K562 (cell line): ENCODE measurements around the gene HMCN2. TPM values are rescaled to one million over a fixed set of nuclear protein-coding genes. Genes with fewer than 3 reads are reported as not detected.

Source experiments
- ATAC-seq: fragments of 200-7000 bp; cut with Tn5 transposase; 3 replicates; pipeline ENCODE4 v1.9.1; 2020; ENCODE audit warnings: moderate library complexity
- BruUV-seq: library from RNA; stranded (reverse); fragments of 400-500 nt; replicated peaks from 2 replicates; lab custom pipeline; 2021; lab: Mats Ljungman, UMichigan
- CTCF ChIA-PET: fragments of 300-600 bp; formaldehyde crosslinking; extraction: SDS; loops from one replicate; lab custom pipeline; 2021; ENCODE audit warnings: low intra/inter-chr PET ratio; lab: Yijun Ruan, JAX
- POLR2A ChIA-PET: fragments of 300-600, 350-650 bp; sonication (Branson Sonifier 250); formaldehyde crosslinking; extraction: SDS; loops from one replicate; lab custom pipeline; 2021; ENCODE audit warnings: antibody characterized with exemption, inconsistent platforms; lab: Yijun Ruan, JAX
- DNase-seq, 4 experiments: peaks; one replicate each; pipeline versions ENCODE4 v3.0.0 to v3.0.0-alpha.2; 2011 to 2018; ENCODE audit warnings: low spot score in 3 of 4, mixed read lengths in 3 of 4; ENCODE audit errors: extremely low read depth in 1 of 4
- FAIRE-seq: peaks from 2 replicates; lab custom pipeline; 2011; peaks lifted over from hg19 to GRCh38; lab: Jason Lieb, UNC
- H2AFZ ChIP-seq: 2 replicates; pipeline ENCODE4 v1.6.0; 2011; ENCODE audit warnings: low read depth, low read length, control low read depth, inconsistent platforms
- H3K27ac ChIP-seq: fragments of 200-600 bp; 3 replicates; pipeline ENCODE4 v1.8.0; 2011; ENCODE audit warnings: low read depth, mild to moderate bottlenecking, control low read depth, inconsistent platforms, low read length, moderate library complexity, mixed read lengths; ENCODE audit errors: extremely low read depth
- H3K27me3 ChIP-seq, 2 experiments: fragments of 300-600 bp in 1 of 2; 2 replicates in 1 of 2; 3 replicates in 1 of 2; pipeline versions ENCODE4 v1.6.0 to v1.8.0; 2011; ENCODE audit warnings: inconsistent platforms in 2 of 2, low read length in 2 of 2, mild to moderate bottlenecking in 1 of 2, mixed read lengths in 1 of 2, moderate library complexity in 1 of 2; ENCODE audit not compliant: control insufficient read depth in 2 of 2, insufficient read depth in 2 of 2
- H3K36me3 ChIP-seq: fragments of 300-600 bp; 3 replicates; pipeline ENCODE4 v1.8.0; 2011; ENCODE audit warnings: mild to moderate bottlenecking, low read length, inconsistent platforms; ENCODE audit not compliant: control insufficient read depth, insufficient read depth
- H3K4me1 ChIP-seq, 2 experiments: fragments of 200-600 bp in 1 of 2; replicated peaks in 1 of 2; 2 replicates in 1 of 2; 3 replicates in 1 of 2; pipeline versions ENCODE4 v1.5.1 to v1.8.0; 2011; ENCODE audit warnings: inconsistent platforms in 2 of 2, low read length in 2 of 2, mild to moderate bottlenecking in 1 of 2, mixed read lengths in 1 of 2, moderate library complexity in 1 of 2; ENCODE audit not compliant: control insufficient read depth in 2 of 2, insufficient read depth in 2 of 2
- H3K4me2 ChIP-seq: 2 replicates; pipeline ENCODE4 v1.6.1; 2011; ENCODE audit warnings: low read length, control low read depth, inconsistent platforms, mixed read lengths; ENCODE audit not compliant: insufficient read depth
- H3K4me3 ChIP-seq: fragments of 200-600 bp; sonication (generic), shearing (Covaris generic); 2 replicates; pipeline ENCODE4 v1.5.1; 2016; ENCODE audit warnings: control low read depth, inconsistent platforms
- H3K79me2 ChIP-seq: fragments of 200-600 bp; 3 replicates; pipeline ENCODE4 v1.8.0; 2011; ENCODE audit warnings: low read length, inconsistent platforms; ENCODE audit not compliant: control insufficient read depth, insufficient read depth
- H3K9ac ChIP-seq, 2 experiments: 2 replicates each; pipeline versions ENCODE4 v1.6.0 to v1.6.1; 2011; ENCODE audit warnings: low read depth in 2 of 2, low read length in 2 of 2, control low read depth in 1 of 2, inconsistent platforms in 1 of 2, mild to moderate bottlenecking in 1 of 2, mixed read lengths in 1 of 2; ENCODE audit not compliant: insufficient read depth in 1 of 2
- H3K9me1 ChIP-seq: one replicate; pipeline ENCODE4 v1.6.0; 2011; ENCODE audit warnings: inconsistent platforms, mild to moderate bottlenecking, low read length, moderate library complexity; ENCODE audit not compliant: control insufficient read depth, insufficient read depth
- H3K9me3 ChIP-seq: replicated peaks from 2 replicates; pipeline ENCODE4 v1.5.1; 2011; ENCODE audit warnings: low read depth, low read length, inconsistent platforms; ENCODE audit not compliant: control insufficient read depth, insufficient read depth
- H4K20me1 ChIP-seq: replicated peaks from 2 replicates; pipeline ENCODE4 v1.6.1; 2011; ENCODE audit warnings: low read length, inconsistent platforms, mixed read lengths; ENCODE audit not compliant: control insufficient read depth, insufficient read depth
- ARID3A ChIP-seq: IDR thresholded peaks from 2 replicates; pipeline ENCODE4 v1.6.1; 2012; ENCODE audit warnings: low read depth, low read length, improper control_type of control experiment, borderline replicate concordance
- ATF4 ChIP-seq: fragments of 450-650 bp; formaldehyde crosslinking; IDR thresholded peaks from 2 replicates; pipeline ENCODE4 v1.4.0; 2022; ENCODE audit warnings: mild to moderate bottlenecking, moderate library complexity
- BRCA1 ChIP-seq, 2 experiments: fragments of 450-650 bp in 1 of 2; sonication (generic) in 1 of 2; formaldehyde crosslinking in 1 of 2; IDR thresholded peaks; 2 replicates each; pipeline versions ENCODE4 v1.5.0 to v1.6.1; 2017 to 2020; ENCODE audit warnings: mild to moderate bottlenecking in 1 of 2, missing genetic modification reagents in 1 of 2
- CTBP1 ChIP-seq: fragments of 450-650 bp; IDR thresholded peaks from 2 replicates; pipeline ENCODE4 v1.6.1; 2016; ENCODE audit warnings: borderline replicate concordance
- FIP1L1 ChIP-seq: fragments of 200-400 bp; formaldehyde crosslinking; IDR thresholded peaks from 2 replicates; pipeline ENCODE4 v1.6.1; 2018; ENCODE audit warnings: mild to moderate bottlenecking, low read depth, low read length; ENCODE audit not compliant: poor library complexity, severe bottlenecking
- FOXJ3 ChIP-seq: sonication (generic); formaldehyde crosslinking; IDR thresholded peaks from 2 replicates; pipeline ENCODE4 v1.4.0; 2020; ENCODE audit warnings: mild to moderate bottlenecking, missing genetic modification reagents
- HDAC6 ChIP-seq: IDR thresholded peaks from 2 replicates; pipeline ENCODE4 v1.6.1; 2012; ENCODE audit warnings: low read depth, mild to moderate bottlenecking, control low read depth, inconsistent platforms, low read length, moderate library complexity
- MCM5 ChIP-seq: fragments of 450-650 bp; IDR thresholded peaks from 2 replicates; pipeline ENCODE4 v1.6.1; 2016; ENCODE audit warnings: low read depth
- MYBL2 ChIP-seq, 2 experiments: fragments of 450-650 bp in 1 of 2; sonication (generic) in 1 of 2; formaldehyde crosslinking in 1 of 2; IDR thresholded peaks; 2 replicates each; pipeline versions ENCODE4 v1.6.1 to v1.8.1; 2017 to 2022; ENCODE audit warnings: borderline replicate concordance in 1 of 2, inconsistent platforms in 1 of 2, low read depth in 1 of 2, mild to moderate bottlenecking in 1 of 2, missing genetic modification reagents in 1 of 2, moderate library complexity in 1 of 2
- POLR3A ChIP-seq: IDR thresholded peaks from 2 replicates; pipeline ENCODE4 v1.6.1; 2011; ENCODE audit warnings: borderline replicate concordance, mild to moderate bottlenecking, moderate library complexity; ENCODE audit not compliant: insufficient read length, insufficient read depth; ENCODE audit errors: extremely low read depth
- POU5F1 ChIP-seq: fragments of 150-350 bp; IDR thresholded peaks from 2 replicates; pipeline ENCODE4 v1.6.1; 2014; ENCODE audit warnings: borderline replicate concordance, low read length, low read depth, mild to moderate bottlenecking; ENCODE audit not compliant: partially characterized antibody
- PTTG1 ChIP-seq: fragments of 450-650 bp; IDR thresholded peaks from 2 replicates; pipeline ENCODE4 v1.6.1; 2016; ENCODE audit warnings: low read depth, mild to moderate bottlenecking, missing genetic modification characterization, missing compliant biosample characterization
- RFX5 ChIP-seq: IDR thresholded peaks from 2 replicates; pipeline ENCODE4 v1.6.1; 2011; ENCODE audit warnings: low read depth, mild to moderate bottlenecking, improper control_type of control experiment, low read length
- SNIP1 ChIP-seq: fragments of 450-650 bp; IDR thresholded peaks from 2 replicates; pipeline ENCODE4 v1.7.1; 2017; ENCODE audit warnings: low read depth, mild to moderate bottlenecking
- TAF15 ChIP-seq: fragments of 200-400 bp; formaldehyde crosslinking; IDR thresholded peaks from 2 replicates; pipeline ENCODE4 v1.6.1; 2017; ENCODE audit warnings: mild to moderate bottlenecking, low read depth, low read length, moderate library complexity
- XRCC3 ChIP-seq: fragments of 450-650 bp; IDR thresholded peaks from 2 replicates; pipeline ENCODE4 v1.6.1; 2017; ENCODE audit warnings: mild to moderate bottlenecking, moderate library complexity
- ZBTB26 ChIP-seq: fragments of 450-650 bp; formaldehyde crosslinking; IDR thresholded peaks from 2 replicates; pipeline ENCODE4 v1.4.0; 2022; ENCODE audit warnings: missing genetic modification characterization
- ZFP36 ChIP-seq: fragments of 150-350 bp; IDR thresholded peaks from 2 replicates; pipeline ENCODE4 v1.6.1; 2018; ENCODE audit warnings: low read length, low read depth; ENCODE audit not compliant: partially characterized antibody
- ZNF217 ChIP-seq: sonication (generic); formaldehyde crosslinking; IDR thresholded peaks from 2 replicates; pipeline ENCODE4 v1.8.0; 2022; ENCODE audit warnings: mild to moderate bottlenecking, missing genetic modification reagents
- ZNF24 ChIP-seq: fragments of 450-650 bp; IDR thresholded peaks from 2 replicates; pipeline ENCODE4 v1.6.1; 2016
- WGBS: fragments of 100-300 bp; shearing (Covaris generic); methylation state at CpG from one replicate; pipeline ENCODE4 v1.1.6; 2016; ENCODE audit warnings: low coverage, mixed read lengths; ENCODE audit not compliant: insufficient coverage; ENCODE audit errors: missing lambda C conversion rate; 5-methylcytosine and 5-hydroxymethylcytosine counted together
- in situ Hi-C: fragments of 300-500 bp; cut with MboI; formaldehyde crosslinking; loops from 4 replicates; pipeline ENCODE4 v1.15.0; 2018; ENCODE audit warnings: inconsistent platforms, mixed read lengths
- intact Hi-C: fragments of 100-400 bp; cut with micrococcal nuclease; formaldehyde crosslinking; loops from 2 replicates; pipeline ENCODE4 v1.14.2; 2022
- polyA plus RNA-seq, 8 experiments: library from polyadenylated mRNA; depleted of rRNA in 4 of 8; stranded (reverse) in 5 of 8; unstranded in 3 of 8; fragments of >200 nt; fragmentation: Nextera tagmentation in 2 of 8; fragmentation: Illumina TruSeq in 1 of 8; extraction: Ambion mirVana in 2 of 8; extraction: Trizol in 1 of 8; gene quantifications; 2 replicates each; pipeline versions ENCODE4 v1.2.1 to v1.2.3, GENCODE V29; 2011 to 2014; ENCODE audit warnings: inconsistent platforms in 1 of 8, missing spikeins in 1 of 8
- total RNA-seq, 7 experiments: library from RNA; depleted of rRNA in 6 of 7; stranded (reverse); fragments of >200 nt in 6 of 7; fragmentation: Illumina TruSeq in 2 of 7; extraction: Trizol in 2 of 7; gene quantifications; 2 replicates each; pipeline versions ENCODE4 v1.2.1 to v1.2.3, GENCODE V29; 2011 to 2021; ENCODE audit warnings: low replicate concordance in 1 of 7

Gene HMCN2
- total and polyA plus RNA-seq, 9 of the 15 experiments (the other 6 are each of a cell fraction or from before 2014, with no cell fraction given), result 0.01 TPM; not detected in 8

- Histone ChIP-seq H3K79me2 (no peaks in the 10 kb centered on the region), H3K9me3 (peaks cover 3% of the 10 kb centered on the region; the same call in 1 of the 2 replicates), H3K27ac (no peak overlapping the region), H3K4me1 (peaks cover 0 to 47% of the 10 kb centered on the region in 2 experiments; a peak in 2 of 5 replicates), H3K27me3 (peaks cover 25 to 89% of the 10 kb centered on the region in 2 experiments; a peak in 4 of 5 replicates)
- ATAC-seq (no peak), FAIRE-seq (no peak)
- no peak for TF ChIP-seq TAF15
- TF ChIP-seq POLR3A, result no peak
- TF ChIP-seq MCM5, result no peak
- TF ChIP-seq RFX5, result no peak
- no peak for TF ChIP-seq HDAC6
- no peak for TF ChIP-seq FIP1L1
- TF ChIP-seq MYBL2 (IDR thresholded peaks at IDR 0.05; ENCODE audit: low read depth), result no peak
- no peak for TF ChIP-seq MYBL2 (CRISPR knock-in tag; IDR thresholded peaks at IDR 0.05; ENCODE audit: borderline replicate concordance)
- TF ChIP-seq FOXJ3 (CRISPR knock-in tag), result no peak
- TF ChIP-seq BRCA1 (IDR thresholded peaks at IDR 0.05), result no peak
- TF ChIP-seq BRCA1 (CRISPR knock-in tag; IDR thresholded peaks at IDR 0.05), result no peak
- TF ChIP-seq ATF4, result no peak
- TF ChIP-seq PTTG1, result no peak
- TF ChIP-seq ZNF217 (CRISPR knock-in tag), result no peak
- no peak for TF ChIP-seq POU5F1
- no peak for TF ChIP-seq SNIP1
- TF ChIP-seq ZNF24, result no peak
- no peak for TF ChIP-seq ZBTB26 (CRISPR knock-in tag)
- no peak for TF ChIP-seq ZFP36
- TF ChIP-seq CTBP1, result no peak
- no peak for TF ChIP-seq XRCC3
- no peak for TF ChIP-seq ARID3A
- TF ChIP-seq, all 486 proteins: peak for 0
- H2AFZ ChIP-seq, result no peak overlapping the region
- ChIA-PET POLR2A (no interaction called here), CTCF (no interaction called here)
- H3K4me2 ChIP-seq, result no peak overlapping the region
- H3K9ac ChIP-seq, result no peak overlapping the region
- no peaks in the 10 kb centered on the region; the same call in 1 of the 2 replicates for H4K20me1 ChIP-seq
- no peaks in the 10 kb centered on the region for H3K9me1 ChIP-seq
- no peak overlapping the region for H3K4me3 ChIP-seq
- in situ Hi-C loops (loop anchor here (10.0 kb wide), 1 partner anchor 765 kb away; the partner anchor contains the start of gene PRRX2), intact Hi-C loops (no loop called here)
- DNase-seq, result no peak
- 7% methylated on average over 5 of the region's 6 CpGs for WGBS
- BruUV-seq, result no TSS peak
- H3K36me3 ChIP-seq, result no peaks in the 10 kb centered on the region
Observed at GRCh38 chr9:130429831-130430230, 164.3 kb downstream of the HMCN2 start.
